ENCODE results near the gene DNM3. TPM values are rescaled to one million over a fixed set of nuclear protein-coding genes. Genes with fewer than 3 reads are reported as not detected.

The DNM3 gene
- total RNA-seq, 2 experiments from 2014 or later: 1.7 to 2.2 TPM

DNA sequence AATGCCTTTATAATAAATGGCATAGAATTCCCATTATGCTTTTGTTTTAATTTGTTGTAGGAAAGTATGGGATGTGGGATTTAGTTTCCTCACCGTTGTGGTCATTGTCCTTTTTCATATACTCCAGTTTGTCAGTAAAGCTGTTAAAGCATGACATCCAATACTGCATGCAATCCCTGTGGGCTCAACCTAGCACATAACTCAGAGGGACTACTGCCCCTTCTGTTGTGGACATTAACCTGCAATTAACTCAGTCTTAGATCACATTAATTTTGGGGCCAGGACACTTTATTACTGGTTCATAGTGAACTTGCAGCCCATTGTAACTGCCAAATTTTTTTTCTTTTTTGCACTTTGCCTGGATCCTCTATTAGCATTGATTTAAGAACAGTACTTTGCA lies 112.5 kb downstream of the DNM3 start:
- Mint-ChIP-seq H3K27me3 (peaks cover 15% of the 10 kb centered on the region), H3K4me1 (no peaks in the 10 kb centered on the region), H3K4me3 (no peak overlapping the region), H3K27ac (no peak overlapping the region), H3K36me3 (no peaks in the 10 kb centered on the region), H3K9me3 (ENCODE audit: low read depth) (no peaks in the 10 kb centered on the region)
- CTCF ChIA-PET: no interaction called here
- ATAC-seq (no peak), DNase-seq (no peak)

DNA sequence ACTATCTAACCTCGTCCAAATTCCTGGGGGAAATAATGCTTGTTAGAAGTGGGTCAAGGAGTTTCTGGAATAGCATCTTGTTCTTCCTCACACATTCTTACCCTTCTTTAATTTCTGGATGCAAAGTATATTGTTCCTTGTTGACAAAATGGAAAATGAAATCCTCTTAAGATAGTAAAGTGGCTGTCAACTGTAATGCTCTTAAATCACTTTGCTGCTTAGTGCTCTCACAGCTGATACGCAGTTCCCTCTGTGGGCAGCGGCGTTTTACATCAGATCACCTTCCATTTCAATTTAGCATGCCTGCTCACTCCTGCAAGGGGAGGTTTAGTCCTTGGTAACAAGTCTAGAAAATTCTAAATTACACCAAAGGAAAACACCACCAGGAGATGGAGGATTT lies 113.1 kb downstream of the DNM3 start:
- no peak for ATAC-seq
- Mint-ChIP-seq H3K9me3 (ENCODE audit: low read depth) (no peaks in the 10 kb centered on the region), H3K36me3 (no peaks in the 10 kb centered on the region), H3K27ac (no peak overlapping the region), H3K4me3 (no peak overlapping the region), H3K27me3 (peaks cover 15% of the 10 kb centered on the region), H3K4me1 (no peaks in the 10 kb centered on the region)
- DNase-seq: no peak
- CTCF ChIA-PET: no interaction called here

DNA sequence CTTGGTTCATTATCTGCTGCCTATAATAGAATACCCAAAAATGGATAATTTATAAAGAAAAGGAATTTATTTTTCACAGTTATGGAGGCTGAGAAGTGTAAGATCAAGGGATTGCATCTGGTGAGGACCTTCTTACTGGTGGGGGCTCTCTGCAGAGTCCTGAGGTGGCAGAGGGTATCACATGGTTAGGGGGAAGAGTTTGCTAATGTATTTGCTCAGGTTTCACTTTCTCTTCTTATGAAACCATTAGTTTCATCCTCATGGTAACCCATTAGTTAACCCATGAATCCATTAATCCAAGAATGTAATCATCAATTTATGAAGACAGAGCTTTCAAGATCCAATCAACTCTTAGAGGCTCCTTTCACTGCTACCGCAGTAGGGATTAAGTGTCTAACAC lies 120.6 kb downstream of the DNM3 start:
- H3K27ac Mint-ChIP-seq: no peak overlapping the region
- H3K27me3 Mint-ChIP-seq: no peaks in the 10 kb centered on the region
- ATAC-seq (peak; percentile 27), DNase-seq (no peak)
- no peaks in the 10 kb centered on the region for H3K9me3 Mint-ChIP-seq (ENCODE audit: low read depth)
- no peak overlapping the region for H3K4me3 Mint-ChIP-seq
- H3K36me3 Mint-ChIP-seq: no peaks in the 10 kb centered on the region
- peaks cover 3% of the 10 kb centered on the region for H3K4me1 Mint-ChIP-seq
- CTCF ChIA-PET: no interaction called here

DNA sequence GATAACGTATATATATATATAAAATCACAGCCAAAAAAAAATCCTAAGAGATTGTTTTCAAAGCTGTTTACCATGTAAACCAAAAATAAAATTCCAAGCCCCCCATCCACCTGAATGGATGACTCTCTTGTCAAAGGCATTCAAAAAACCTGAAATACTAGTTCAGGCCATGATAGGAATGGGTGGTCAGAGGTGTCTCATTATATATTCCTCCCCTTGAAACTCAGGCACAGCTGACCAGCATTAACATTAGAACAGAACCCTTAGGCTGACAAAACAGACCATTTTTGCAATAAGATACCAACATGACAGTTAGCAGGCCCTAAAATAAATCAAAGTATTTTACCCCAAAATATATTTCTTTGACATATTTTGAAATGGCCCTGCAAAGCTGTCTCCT lies 122.5 kb downstream of the DNM3 start:
- ATAC-seq: no peak
- Mint-ChIP-seq H3K27me3 (no peaks in the 10 kb centered on the region), H3K36me3 (no peaks in the 10 kb centered on the region), H3K4me1 (peaks cover 3% of the 10 kb centered on the region), H3K27ac (no peak overlapping the region), H3K4me3 (no peak overlapping the region), H3K9me3 (ENCODE audit: low read depth) (no peaks in the 10 kb centered on the region)
- CTCF ChIA-PET: no interaction called here
- DNase-seq: no peak

DNA sequence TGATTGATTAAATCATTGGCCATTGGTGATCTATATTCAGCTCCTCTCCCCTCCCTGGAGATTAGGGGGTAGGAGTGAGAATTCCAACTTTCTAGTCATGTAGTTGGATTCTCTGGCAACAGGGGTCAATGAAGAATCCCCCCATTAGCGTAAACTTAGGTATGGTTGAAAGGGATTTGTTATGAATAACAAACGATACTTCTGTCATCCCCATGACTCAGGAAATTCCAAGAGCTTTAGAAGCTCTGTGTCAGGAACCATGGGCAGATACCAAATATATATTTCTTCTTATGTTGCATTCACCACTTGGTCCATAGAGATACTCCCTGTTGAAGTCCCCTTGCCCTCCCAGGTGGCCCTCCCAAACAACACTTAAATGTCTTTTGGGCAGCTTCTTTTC lies 124.5 kb downstream of the DNM3 start:
- CTCF ChIA-PET: interaction anchor here (0.9 kb wide), 1 partner anchor 122 kb away, joined by 3 read pairs; no protein-coding TSS in a partner anchor
- no peaks in the 10 kb centered on the region for H3K27me3 Mint-ChIP-seq

DNA sequence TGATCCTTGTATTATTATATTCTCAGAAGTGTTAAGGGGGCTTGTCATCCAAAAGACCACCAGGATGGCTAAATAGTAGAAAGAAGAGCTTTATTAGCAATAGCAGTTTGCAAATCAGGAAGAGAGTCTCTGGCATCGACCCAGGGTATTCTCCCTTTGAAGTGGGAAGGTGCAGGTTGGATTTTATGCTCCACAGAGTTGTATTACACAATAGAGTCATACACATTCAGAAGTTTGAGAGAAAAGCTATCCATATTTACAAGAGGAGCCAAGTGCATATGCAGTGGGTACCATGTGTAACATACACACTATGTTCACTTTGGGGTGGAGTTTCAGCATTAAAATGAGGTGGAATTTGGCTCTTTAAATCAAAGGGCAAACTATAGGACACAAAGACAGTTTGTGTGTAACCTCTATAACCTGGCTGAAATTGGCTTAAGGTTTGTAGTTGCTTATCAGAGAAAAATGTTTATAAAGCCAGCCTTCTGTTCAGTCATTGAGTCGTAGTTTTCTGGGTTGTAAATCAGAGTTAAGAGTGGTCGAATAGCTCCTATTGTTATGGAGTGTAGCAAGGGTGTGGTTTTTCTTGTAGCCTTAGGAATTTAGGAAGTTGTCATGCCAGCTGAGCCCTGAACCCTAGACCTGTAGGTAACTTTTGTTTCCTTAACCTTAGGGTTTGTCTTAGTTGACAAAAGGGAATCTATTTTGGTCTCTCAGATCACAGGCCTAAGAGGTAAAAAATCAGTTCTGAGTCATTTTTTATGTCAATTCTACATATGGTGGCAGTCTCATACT lies 125.3 kb downstream of the DNM3 start:
- no peak for ATAC-seq
- CTCF ChIA-PET: no interaction called here

More for the DNA sequence above, 124.5 kb downstream of the DNM3 start:
- Mint-ChIP-seq H3K9me3 (ENCODE audit: low read depth) (no peaks in the 10 kb centered on the region), H3K4me1 (peaks cover 3% of the 10 kb centered on the region), H3K36me3 (no peaks in the 10 kb centered on the region), H3K27ac (no peak overlapping the region), H3K4me3 (no peak overlapping the region)
- ATAC-seq (no peak), DNase-seq (no peak)

DNA sequence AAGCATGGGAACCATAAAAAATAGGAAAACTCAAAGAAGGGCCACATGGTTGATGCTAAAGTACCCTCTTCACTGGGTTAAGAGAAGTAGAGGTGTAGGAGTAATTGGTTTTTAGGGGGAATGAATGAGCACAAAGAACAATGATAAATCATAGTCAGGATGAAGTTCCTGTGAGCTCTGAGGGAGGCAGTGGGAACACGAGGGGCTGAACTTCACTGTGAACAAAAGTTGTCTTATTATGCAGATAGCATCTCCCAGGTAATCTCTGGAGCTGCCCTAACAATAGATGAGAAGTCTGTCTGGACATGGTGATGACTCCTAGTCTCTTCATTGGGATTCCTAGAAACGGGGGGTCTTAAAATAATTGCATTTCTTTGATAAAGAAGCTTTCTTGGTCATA lies 127.9 kb downstream of the DNM3 start:
- CTCF ChIA-PET: interaction anchor here (2.3 kb wide), 1 partner anchor 16 kb away, joined by 8 read pairs; no protein-coding TSS in a partner anchor

More for the DNA sequence above, 125.3 kb downstream of the DNM3 start:
- no peak overlapping the region for H3K4me3 Mint-ChIP-seq
- no peak overlapping the region for H3K27ac Mint-ChIP-seq
- no peak for DNase-seq
- peaks cover 4% of the 10 kb centered on the region for H3K27me3 Mint-ChIP-seq
- peaks cover 3% of the 10 kb centered on the region for H3K4me1 Mint-ChIP-seq
- H3K36me3 Mint-ChIP-seq: no peaks in the 10 kb centered on the region
- no peaks in the 10 kb centered on the region for H3K9me3 Mint-ChIP-seq (ENCODE audit: low read depth)

DNA sequence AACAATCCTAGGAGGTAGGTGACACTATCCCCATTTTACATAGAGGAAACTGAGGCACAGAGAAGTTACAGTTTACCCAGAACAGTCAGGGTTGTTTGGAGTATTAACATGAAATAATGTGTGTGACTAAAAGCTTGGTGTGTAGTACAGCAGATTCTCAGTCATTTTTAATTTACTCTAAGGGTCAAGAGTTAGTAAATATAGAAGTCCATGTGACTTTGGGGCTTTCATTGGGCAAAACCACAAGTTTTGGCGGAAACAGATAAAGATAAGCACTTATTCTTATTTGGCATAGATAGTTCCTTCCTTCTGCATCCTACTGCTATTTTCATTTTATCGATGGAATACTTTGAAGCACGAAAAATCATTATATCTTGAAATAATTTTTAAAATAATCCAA lies 128.5 kb downstream of the DNM3 start:
- DNase-seq: no peak
- no peak overlapping the region for H3K27ac Mint-ChIP-seq
- no peak overlapping the region for H3K4me3 Mint-ChIP-seq
- no peaks in the 10 kb centered on the region for H3K36me3 Mint-ChIP-seq
- no peak for ATAC-seq
- peaks cover 14% of the 10 kb centered on the region for H3K27me3 Mint-ChIP-seq
- H3K9me3 Mint-ChIP-seq (ENCODE audit: low read depth): no peaks in the 10 kb centered on the region
- CTCF ChIA-PET: interaction anchor here (2.3 kb wide), 1 partner anchor 15 kb away, joined by 8 read pairs; no protein-coding TSS in a partner anchor
- H3K4me1 Mint-ChIP-seq: no peaks in the 10 kb centered on the region

More for the DNA sequence above, 127.9 kb downstream of the DNM3 start:
- H3K9me3 Mint-ChIP-seq (ENCODE audit: low read depth): no peaks in the 10 kb centered on the region
- H3K36me3 Mint-ChIP-seq: no peaks in the 10 kb centered on the region
- ATAC-seq (no peak), DNase-seq (no peak)
- no peak overlapping the region for H3K4me3 Mint-ChIP-seq
- peaks cover 12% of the 10 kb centered on the region for H3K27me3 Mint-ChIP-seq
- H3K27ac Mint-ChIP-seq: no peak overlapping the region
- H3K4me1 Mint-ChIP-seq: no peaks in the 10 kb centered on the region

DNA sequence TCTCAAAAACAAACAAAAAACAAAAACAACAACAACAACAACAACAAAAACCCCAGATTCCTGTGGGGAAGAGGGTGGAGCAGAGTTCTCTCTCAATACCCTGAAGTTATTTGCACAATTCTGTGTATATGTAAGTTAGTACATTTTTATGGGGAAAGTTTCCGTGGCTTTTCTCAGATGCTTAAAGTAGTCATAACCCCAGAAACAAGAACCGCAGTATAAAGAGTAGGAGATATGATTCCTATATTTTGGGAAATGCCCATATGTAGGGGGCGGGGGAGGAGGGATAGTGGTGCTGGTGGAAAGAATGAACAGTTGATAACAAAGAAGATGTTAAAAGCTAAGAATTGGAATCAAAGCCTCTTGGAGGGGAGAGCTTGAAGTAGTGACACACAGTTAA lies 131.5 kb downstream of the DNM3 start:
- no peaks in the 10 kb centered on the region for H3K36me3 Mint-ChIP-seq
- H3K9me3 Mint-ChIP-seq (ENCODE audit: low read depth): no peaks in the 10 kb centered on the region
- no peak overlapping the region for H3K27ac Mint-ChIP-seq
- DNase-seq (no peak), ATAC-seq (no peak)
- peaks cover 14% of the 10 kb centered on the region for H3K27me3 Mint-ChIP-seq
- H3K4me1 Mint-ChIP-seq: no peaks in the 10 kb centered on the region
- CTCF ChIA-PET: no interaction called here
- H3K4me3 Mint-ChIP-seq: no peak overlapping the region

DNA sequence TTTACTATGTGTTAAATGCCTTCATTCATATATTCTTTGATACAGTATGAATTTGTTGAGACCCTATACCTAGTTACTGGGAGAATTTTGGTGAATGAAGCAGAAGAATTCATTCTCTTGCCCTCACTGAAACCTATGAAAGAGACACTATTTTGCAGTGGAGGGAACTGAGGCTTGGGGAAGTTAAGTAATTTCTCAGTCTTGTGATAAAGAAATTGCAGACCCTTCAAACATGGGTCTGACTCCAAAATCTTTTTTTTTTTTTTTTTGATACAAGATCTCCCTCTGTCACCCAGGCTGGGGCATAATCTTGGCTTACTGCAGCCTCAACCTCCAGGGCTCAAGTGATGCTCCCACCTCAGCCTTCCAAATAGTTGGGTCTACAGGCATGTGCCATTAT lies 132.1 kb downstream of the DNM3 start:
- no peaks in the 10 kb centered on the region for H3K9me3 Mint-ChIP-seq (ENCODE audit: low read depth)
- no peaks in the 10 kb centered on the region for H3K4me1 Mint-ChIP-seq
- no peaks in the 10 kb centered on the region for H3K36me3 Mint-ChIP-seq
- peaks cover 14% of the 10 kb centered on the region for H3K27me3 Mint-ChIP-seq
- ATAC-seq (no peak), DNase-seq (no peak)
- no peak overlapping the region for H3K4me3 Mint-ChIP-seq
- no peak overlapping the region for H3K27ac Mint-ChIP-seq
- CTCF ChIA-PET: no interaction called here

DNA sequence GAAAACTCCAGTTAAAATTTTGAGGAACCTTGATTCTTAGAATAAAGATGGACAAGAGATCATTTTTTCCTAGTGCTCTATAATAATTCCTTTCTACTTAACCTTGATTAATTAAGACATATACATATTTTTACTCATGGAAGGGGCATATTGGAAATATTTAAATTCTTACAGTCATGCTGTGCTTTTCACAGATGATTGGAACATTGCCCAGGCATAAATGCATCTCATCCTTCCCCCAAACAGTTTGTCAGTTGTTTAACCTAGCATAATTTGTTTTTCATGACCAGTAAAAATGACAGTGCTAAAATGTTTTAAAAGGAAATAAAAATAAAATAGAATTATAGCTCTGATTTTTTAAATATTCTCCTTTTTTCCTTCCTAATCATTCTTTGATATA lies 140.0 kb downstream of the DNM3 start:
- CTCF ChIA-PET: interaction anchor here (0.7 to 8.9 kb wide), 5 partner anchors 34 to 336 kb away, joined by 3 to 94 read pairs (median 4); no protein-coding TSS in a partner anchor
- no peak overlapping the region for H3K4me3 Mint-ChIP-seq
- DNase-seq (no peak), ATAC-seq (no peak)
- H3K36me3 Mint-ChIP-seq: no peaks in the 10 kb centered on the region
- no peak overlapping the region for H3K27ac Mint-ChIP-seq
- no peaks in the 10 kb centered on the region for H3K9me3 Mint-ChIP-seq (ENCODE audit: low read depth)
- peaks cover 2% of the 10 kb centered on the region for H3K27me3 Mint-ChIP-seq
- peaks cover 2% of the 10 kb centered on the region for H3K4me1 Mint-ChIP-seq

DNA sequence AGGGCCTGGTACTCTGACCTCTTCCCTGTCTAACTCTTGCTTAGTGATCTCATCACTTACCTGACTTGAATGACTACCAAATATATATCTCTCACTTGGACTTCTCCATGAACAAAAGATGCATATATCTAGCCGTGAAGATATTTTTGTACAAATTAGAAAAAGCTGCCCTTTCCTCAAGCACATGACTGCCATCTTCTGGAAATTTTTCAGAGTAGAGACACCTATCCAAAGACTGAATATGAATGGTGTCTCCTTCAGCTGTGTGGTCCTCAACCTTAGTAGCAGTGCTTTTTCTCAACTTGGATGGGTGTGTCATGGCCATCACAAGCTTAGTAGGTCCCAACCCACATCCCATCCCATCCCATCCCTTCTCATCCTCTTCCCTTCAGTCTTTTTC lies 142.3 kb downstream of the DNM3 start:
- Mint-ChIP-seq H3K27me3 (peaks cover 2% of the 10 kb centered on the region), H3K4me3 (no peak overlapping the region), H3K4me1 (peaks cover 2% of the 10 kb centered on the region), H3K36me3 (no peaks in the 10 kb centered on the region), H3K9me3 (ENCODE audit: low read depth) (no peaks in the 10 kb centered on the region), H3K27ac (no peak overlapping the region)
- CTCF ChIA-PET: interaction anchor here (0.6 to 8.9 kb wide), 10 partner anchors 8 to 499 kb away, joined by 3 to 94 read pairs (median 4); partner anchors contain the start of genes PRRC2C and VAMP4
- DNase-seq (no peak), ATAC-seq (no peak)

DNA sequence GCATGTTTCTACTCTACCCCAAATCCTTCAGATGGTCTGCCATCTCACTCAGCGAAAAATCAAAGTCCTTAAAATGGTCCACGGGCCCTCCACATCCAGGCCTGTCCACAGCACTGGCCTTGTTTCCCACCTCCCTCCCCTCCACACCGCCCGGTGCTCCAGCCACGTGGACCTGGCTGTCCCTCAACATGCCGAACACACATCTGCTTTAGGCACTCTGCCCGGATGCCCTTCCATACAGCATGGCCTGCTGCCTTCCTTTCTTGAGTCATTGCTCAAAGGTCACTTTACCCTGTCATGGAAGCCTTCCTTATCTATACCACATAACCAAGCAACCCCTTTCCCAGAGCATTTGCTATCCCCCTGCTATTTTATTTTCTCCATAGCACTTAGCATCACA lies 143.0 kb downstream of the DNM3 start:
- DNase-seq (no peak), ATAC-seq (no peak)
- no peak overlapping the region for H3K27ac Mint-ChIP-seq
- H3K9me3 Mint-ChIP-seq (ENCODE audit: low read depth): no peaks in the 10 kb centered on the region
- H3K4me3 Mint-ChIP-seq: no peak overlapping the region
- H3K36me3 Mint-ChIP-seq: no peaks in the 10 kb centered on the region
- peaks cover 2% of the 10 kb centered on the region for H3K27me3 Mint-ChIP-seq
- peaks cover 2% of the 10 kb centered on the region for H3K4me1 Mint-ChIP-seq
- CTCF ChIA-PET: interaction anchor here (0.6 to 8.9 kb wide), 9 partner anchors 7 to 499 kb away, joined by 3 to 94 read pairs (median 4); partner anchors contain the start of gene PRRC2C

DNA sequence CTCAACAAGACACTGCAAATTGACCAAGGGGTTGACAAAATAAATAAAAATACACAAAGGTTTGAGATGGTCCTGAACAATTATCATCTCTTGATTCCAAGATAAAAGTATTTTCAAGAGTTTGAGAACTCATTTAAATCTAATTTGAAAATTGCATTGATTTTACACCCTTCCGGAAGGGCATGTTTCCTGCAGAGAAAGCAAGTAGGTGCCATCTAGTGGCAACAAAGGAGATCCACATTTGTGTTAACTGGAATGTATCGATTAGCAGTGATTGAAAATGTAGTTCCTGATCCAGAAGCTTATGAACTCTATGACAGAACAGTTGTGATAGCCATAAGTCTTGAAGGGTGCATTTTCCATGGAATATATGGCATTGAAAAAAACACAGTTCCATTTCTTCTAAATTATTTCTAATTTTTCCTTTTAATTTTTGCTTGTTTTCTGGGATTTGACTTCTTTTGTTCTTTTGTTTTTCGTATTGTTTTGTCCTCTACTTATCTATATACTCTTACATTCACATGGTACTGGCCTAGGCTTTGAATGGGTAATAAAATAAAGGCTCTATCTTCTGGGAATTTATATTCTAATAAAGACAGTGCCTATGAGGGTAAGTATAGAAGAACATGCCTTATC lies 143.7 kb downstream of the DNM3 start:
- Mint-ChIP-seq H3K27me3 (peaks cover 2% of the 10 kb centered on the region), H3K9me3 (ENCODE audit: low read depth) (no peaks in the 10 kb centered on the region), H3K36me3 (no peaks in the 10 kb centered on the region), H3K4me1 (peaks cover 2% of the 10 kb centered on the region), H3K4me3 (no peak overlapping the region), H3K27ac (no peak overlapping the region)
- CTCF ChIA-PET: interaction anchor here (0.7 to 8.9 kb wide), 17 partner anchors 9 to 458 kb away, joined by 3 to 94 read pairs (median 5); partner anchors contain the start of gene METTL13
- DNase-seq (no peak), ATAC-seq (peak; percentile 63)

Measured in activated CD8-positive, alpha-beta memory T cell treated with anti-CD3 and anti-CD28 coated beads, Interleukin-2, amount 10 ng/mL, durations not matched to agents 7 days and 5 days (primary cell).